Measurements from ENCODE around the gene AKR1C1. TPM values are rescaled to one million over a fixed set of nuclear protein-coding genes. Genes with fewer than 3 reads are reported as not detected.
"Not testable (repeated sequence)": the region's sequence is repeated elsewhere in the genome, so short reads cannot be mapped to it uniquely, and the experiment has no call there.

AKR1C1 gene
- 2.4 and 3.0 TPM in 2 replicates for polyA plus RNA-seq (2013)

DNA sequence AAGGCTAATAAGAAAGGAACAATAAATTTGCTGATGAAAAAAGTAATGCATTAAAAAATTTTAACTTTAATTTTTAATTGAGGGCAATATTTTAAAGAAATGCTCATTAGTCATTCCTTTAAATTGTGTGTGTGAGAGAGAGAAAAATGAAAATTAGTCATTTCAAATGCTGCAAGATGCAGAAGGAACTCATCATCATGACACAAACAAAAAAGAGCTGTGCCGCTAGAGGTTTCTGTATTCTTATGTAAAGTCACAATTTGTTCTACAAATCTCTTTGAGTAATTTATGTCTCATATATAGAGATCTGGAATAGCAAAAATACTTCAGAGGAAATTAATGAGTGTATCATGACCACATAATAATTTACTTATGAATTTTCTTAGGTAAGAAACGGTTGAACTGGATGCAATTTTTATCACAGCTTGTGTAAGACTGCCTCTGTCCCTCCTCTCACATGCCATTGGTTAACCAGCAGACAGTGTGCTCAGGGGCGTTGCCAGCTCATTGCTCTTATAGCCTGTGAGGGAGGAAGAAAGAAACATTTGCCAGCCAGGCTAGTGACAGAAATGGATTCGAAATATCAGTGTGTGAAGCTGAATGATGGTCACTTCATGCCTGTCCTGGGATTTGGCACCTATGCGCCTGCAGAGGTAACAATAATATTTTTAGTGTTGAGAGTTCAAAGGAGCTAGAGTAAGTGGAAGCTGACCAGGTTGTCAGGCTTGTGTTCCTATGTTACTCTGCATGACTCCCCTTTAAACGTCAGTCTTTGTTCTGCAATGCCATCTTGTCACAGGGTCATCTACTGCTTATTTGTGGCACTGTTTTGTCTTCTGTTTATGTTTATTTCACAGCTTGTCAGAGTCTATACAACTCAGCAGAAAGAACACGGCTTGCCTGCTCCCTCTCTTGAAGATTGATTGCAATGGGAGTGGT is at the start of gene AKR1C1:
Gene AKR1C1 (plus strand): TSS at position 540 of the 939 bp plus-strand sequence. CDS start 30 bp downstream, at position 570.
- H2AFZ ChIP-seq (ENCODE audit: insufficient read depth, low read length, poor library complexity); H4K8ac ChIP-seq (ENCODE audit: low read depth, low read length); H3K27ac ChIP-seq (ENCODE audit: low read depth, low read length); H2BK12ac ChIP-seq (ENCODE audit: low read length); DNase-seq; H3K4me3 ChIP-seq (ENCODE audit: low read depth, low read length); H3K14ac ChIP-seq (ENCODE audit: low read length); H4K91ac ChIP-seq (ENCODE audit: low read depth, low read length); H3K9me3 ChIP-seq (ENCODE audit: insufficient read depth, low read depth, low read length); H2BK5ac ChIP-seq (ENCODE audit: low read depth, low read length, poor library complexity); H2AK5ac ChIP-seq (ENCODE audit: low read length); H3K4me2 ChIP-seq (ENCODE audit: low read length); H3K18ac ChIP-seq (ENCODE audit: low read length); H3K23ac ChIP-seq (ENCODE audit: low read length); H2BK120ac ChIP-seq (ENCODE audit: insufficient read depth, low read length, poor library complexity); H3K4ac ChIP-seq (ENCODE audit: low read depth, low read length); H3K27me3 ChIP-seq (ENCODE audit: insufficient read depth, low read length); H3K4me1 ChIP-seq (ENCODE audit: control insufficient read depth in 1 of 2, insufficient read depth in 2 of 2, low read length in 2 of 2); H3K9ac ChIP-seq (ENCODE audit: low read length); H4K12ac ChIP-seq (ENCODE audit: low read depth, low read length); H3K79me2 ChIP-seq (ENCODE audit: control insufficient read depth, insufficient read depth, low read length, poor library complexity); H3K36me3 ChIP-seq (ENCODE audit: control insufficient read depth in 1 of 2, insufficient read depth in 2 of 2, low read length in 2 of 2); H3K79me1 ChIP-seq (ENCODE audit: low read length): not testable (repeated sequence)
- WGBS (ENCODE audit: extremely low coverage, insufficient coverage, insufficient read length): no CpG with 5 or more reads among the region's 7 CpGs

DNA sequence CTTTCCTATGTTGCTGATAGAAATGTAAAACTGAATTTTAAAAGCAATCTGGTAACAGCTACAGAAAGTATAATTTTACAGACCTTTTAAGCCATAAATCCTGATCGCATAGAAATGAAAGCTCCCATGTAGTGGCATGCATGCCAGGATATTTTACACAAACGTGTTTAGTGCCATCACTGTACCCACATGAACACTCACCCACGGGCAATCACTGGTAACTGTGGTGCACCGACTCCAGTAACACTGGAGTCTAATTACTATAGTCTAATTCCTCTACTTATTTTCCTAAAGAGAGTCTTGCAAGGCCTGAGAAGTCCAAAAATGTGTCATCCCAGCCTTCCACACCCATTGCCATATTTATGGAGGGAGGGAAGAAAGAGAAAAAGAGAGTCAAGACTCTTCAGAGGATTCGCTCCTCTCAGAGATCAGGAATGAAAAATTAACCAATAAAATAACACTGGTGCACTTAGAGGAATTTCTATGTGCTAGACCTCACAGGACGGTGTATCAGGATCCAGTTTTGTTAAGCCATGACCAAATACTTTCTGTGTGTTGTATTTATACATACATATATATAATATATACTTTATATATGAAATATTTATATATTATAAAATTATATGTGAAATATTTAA is 48.9 kb upstream of the AKR1C1 start:
- no peaks in the 10 kb centered on the region for H3K79me1 ChIP-seq (ENCODE audit: low read length)
- WGBS (ENCODE audit: extremely low coverage, insufficient coverage, insufficient read length): no CpG with 5 or more reads among the region's 6 CpGs
- no peaks in the 10 kb centered on the region for H3K4me1 ChIP-seq (ENCODE audit: control insufficient read depth in 1 of 2, insufficient read depth in 2 of 2, low read length in 2 of 2)
- H3K79me2 ChIP-seq (ENCODE audit: control insufficient read depth, insufficient read depth, low read length, poor library complexity): no peaks in the 10 kb centered on the region
- H2BK5ac ChIP-seq (ENCODE audit: low read depth, low read length, poor library complexity): no peak overlapping the region
- no peak overlapping the region for H2AK5ac ChIP-seq (ENCODE audit: low read length)
- H4K8ac ChIP-seq (ENCODE audit: low read depth, low read length): no peak overlapping the region
- H2BK120ac ChIP-seq (ENCODE audit: insufficient read depth, low read length, poor library complexity): no peak overlapping the region
- H3K18ac ChIP-seq (ENCODE audit: low read length): no peak overlapping the region
- no peaks in the 10 kb centered on the region for H3K27me3 ChIP-seq (ENCODE audit: insufficient read depth, low read length)
- no peak overlapping the region for H4K91ac ChIP-seq (ENCODE audit: low read depth, low read length)
- H4K12ac ChIP-seq (ENCODE audit: low read depth, low read length): no peak overlapping the region
- H3K4me3 ChIP-seq (ENCODE audit: low read depth, low read length): no peak overlapping the region
- no peak overlapping the region for H3K23ac ChIP-seq (ENCODE audit: low read length)
- no peak for DNase-seq
- no peak overlapping the region for H3K9ac ChIP-seq (ENCODE audit: low read length)
- no peak overlapping the region for H3K4me2 ChIP-seq (ENCODE audit: low read length)
- no peak overlapping the region for H3K14ac ChIP-seq (ENCODE audit: low read length)
- H3K36me3 ChIP-seq (ENCODE audit: control insufficient read depth in 1 of 2, insufficient read depth in 2 of 2, low read length in 2 of 2): peaks cover 0 to 2% of the 10 kb centered on the region in 2 experiments
- H3K9me3 ChIP-seq (ENCODE audit: insufficient read depth, low read depth, low read length): peaks cover 5% of the 10 kb centered on the region
- no peak overlapping the region for H3K4ac ChIP-seq (ENCODE audit: low read depth, low read length)
- H2AFZ ChIP-seq (ENCODE audit: insufficient read depth, low read length, poor library complexity): no peak overlapping the region
- H3K27ac ChIP-seq (ENCODE audit: low read depth, low read length): no peak overlapping the region
- H2BK12ac ChIP-seq (ENCODE audit: low read length): no peak overlapping the region

DNA sequence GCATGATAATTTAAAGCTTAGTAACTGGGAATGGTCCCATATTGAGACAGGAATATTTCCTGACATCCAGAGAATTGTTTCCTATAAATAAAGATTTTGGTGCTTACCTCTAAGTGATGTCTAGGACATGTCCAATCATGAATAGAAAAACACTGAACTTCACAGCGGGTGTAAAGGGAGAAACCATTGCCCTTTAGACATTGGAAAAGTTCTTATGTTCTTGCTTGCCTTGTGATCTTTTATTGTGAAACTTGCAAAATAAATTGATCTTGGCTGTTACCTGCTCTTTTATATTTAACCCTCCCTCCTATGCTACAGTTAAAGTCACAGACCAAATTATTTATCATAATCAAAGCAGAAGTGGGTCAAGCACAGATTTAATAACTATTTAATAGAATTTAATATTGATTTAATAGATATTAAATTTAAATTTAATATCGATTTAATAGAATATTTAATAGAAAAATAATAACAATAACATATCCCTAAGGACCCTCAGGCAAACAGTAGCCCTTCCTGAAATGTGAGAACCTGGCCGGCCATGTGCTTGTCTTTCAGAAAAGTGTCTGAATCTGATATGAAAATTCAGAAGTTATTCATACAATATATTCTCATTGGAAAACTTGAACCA is 47.0 kb upstream of the AKR1C1 start:
- no CpG with 5 or more reads among the region's 3 CpGs for WGBS (ENCODE audit: extremely low coverage, insufficient coverage, insufficient read length)
- no peaks in the 10 kb centered on the region for H3K4me1 ChIP-seq (ENCODE audit: control insufficient read depth in 1 of 2, insufficient read depth in 2 of 2, low read length in 2 of 2)

DNA sequence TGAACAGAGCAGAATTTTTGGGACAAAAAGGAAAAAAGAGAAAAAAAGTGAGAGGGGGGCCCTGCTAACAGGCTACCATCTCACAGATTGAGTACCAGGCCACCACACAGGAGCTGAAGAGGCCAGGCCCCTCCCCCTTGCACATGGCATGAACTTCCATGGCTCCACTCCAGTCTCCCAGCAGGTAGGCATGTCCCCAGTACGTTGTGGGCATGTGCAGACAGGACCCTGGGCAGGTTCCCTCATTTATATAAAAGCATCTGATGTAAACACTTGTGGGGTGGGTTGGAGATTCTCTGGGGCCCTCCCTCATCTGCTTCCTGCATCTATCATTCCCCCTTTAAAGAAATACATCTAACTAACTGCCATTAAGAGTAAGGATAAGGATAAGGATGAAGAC is 45.0 kb upstream of the AKR1C1 start:
- Histone ChIP-seq H3K27me3 (ENCODE audit: insufficient read depth, low read length) (no peaks in the 10 kb centered on the region), H3K4me2 (ENCODE audit: low read length) (no peak overlapping the region), H3K4ac (ENCODE audit: low read depth, low read length) (no peak overlapping the region), H3K4me3 (ENCODE audit: low read depth, low read length) (no peak overlapping the region), H2AFZ (ENCODE audit: insufficient read depth, low read length, poor library complexity) (no peak overlapping the region), H4K8ac (ENCODE audit: low read depth, low read length) (no peak overlapping the region), H2BK12ac (ENCODE audit: low read length) (no peak overlapping the region), H3K79me1 (ENCODE audit: low read length) (no peaks in the 10 kb centered on the region), H2BK120ac (ENCODE audit: insufficient read depth, low read length, poor library complexity) (no peak overlapping the region), H4K91ac (ENCODE audit: low read depth, low read length) (no peak overlapping the region), H3K79me2 (ENCODE audit: control insufficient read depth, insufficient read depth, low read length, poor library complexity) (no peaks in the 10 kb centered on the region), H3K9me3 (ENCODE audit: insufficient read depth, low read depth, low read length) (no peaks in the 10 kb centered on the region), H2BK5ac (ENCODE audit: low read depth, low read length, poor library complexity) (no peak overlapping the region), H4K12ac (ENCODE audit: low read depth, low read length) (no peak overlapping the region), H3K36me3 (ENCODE audit: control insufficient read depth in 1 of 2, insufficient read depth in 2 of 2, low read length in 2 of 2) (no peaks in the 10 kb centered on the region), H3K18ac (ENCODE audit: low read length) (no peak overlapping the region), H3K23ac (ENCODE audit: low read length) (no peak overlapping the region), H3K14ac (ENCODE audit: low read length) (no peak overlapping the region), H3K27ac (ENCODE audit: low read depth, low read length) (no peak overlapping the region), H3K9ac (ENCODE audit: low read length) (no peak overlapping the region), H3K4me1 (ENCODE audit: control insufficient read depth in 1 of 2, insufficient read depth in 2 of 2, low read length in 2 of 2) (no peaks in the 10 kb centered on the region), H2AK5ac (ENCODE audit: low read length) (no peak overlapping the region)
- no CpG with 5 or more reads among the region's 1 CpG for WGBS (ENCODE audit: extremely low coverage, insufficient coverage, insufficient read length)
- no peak for DNase-seq

More for the DNA sequence above, 47.0 kb upstream of the AKR1C1 start:
- no peak overlapping the region for H2AFZ ChIP-seq (ENCODE audit: insufficient read depth, low read length, poor library complexity)
- H3K79me2 ChIP-seq (ENCODE audit: control insufficient read depth, insufficient read depth, low read length, poor library complexity): no peaks in the 10 kb centered on the region
- H3K4me3 ChIP-seq (ENCODE audit: low read depth, low read length): no peak overlapping the region
- H3K9ac ChIP-seq (ENCODE audit: low read length): no peak overlapping the region
- no peak overlapping the region for H2BK12ac ChIP-seq (ENCODE audit: low read length)
- H3K4me2 ChIP-seq (ENCODE audit: low read length): no peak overlapping the region
- peaks cover under 1% of the 10 kb centered on the region for H3K9me3 ChIP-seq (ENCODE audit: insufficient read depth, low read depth, low read length)
- no peaks in the 10 kb centered on the region for H3K27me3 ChIP-seq (ENCODE audit: insufficient read depth, low read length)
- H3K79me1 ChIP-seq (ENCODE audit: low read length): no peaks in the 10 kb centered on the region
- no peak overlapping the region for H4K8ac ChIP-seq (ENCODE audit: low read depth, low read length)
- H3K23ac ChIP-seq (ENCODE audit: low read length): no peak overlapping the region
- no peak overlapping the region for H3K27ac ChIP-seq (ENCODE audit: low read depth, low read length)
- no peak overlapping the region for H3K4ac ChIP-seq (ENCODE audit: low read depth, low read length)
- H3K18ac ChIP-seq (ENCODE audit: low read length): no peak overlapping the region
- no peak overlapping the region for H2BK5ac ChIP-seq (ENCODE audit: low read depth, low read length, poor library complexity)
- H2AK5ac ChIP-seq (ENCODE audit: low read length): no peak overlapping the region
- H3K36me3 ChIP-seq (ENCODE audit: control insufficient read depth in 1 of 2, insufficient read depth in 2 of 2, low read length in 2 of 2): no peaks in the 10 kb centered on the region
- no peak overlapping the region for H3K14ac ChIP-seq (ENCODE audit: low read length)
- no peak overlapping the region for H4K91ac ChIP-seq (ENCODE audit: low read depth, low read length)
- no peak overlapping the region for H4K12ac ChIP-seq (ENCODE audit: low read depth, low read length)
- no peak overlapping the region for H2BK120ac ChIP-seq (ENCODE audit: insufficient read depth, low read length, poor library complexity)
- no peak for DNase-seq

Data from trophoblast cell (in vitro differentiated cells and primary cell).